AG04450 (cell line): ENCODE data around the gene NCDN. TPM values are rescaled to one million over a fixed set of nuclear protein-coding genes. Genes with fewer than 3 reads are reported as not detected.
"Not testable (repeated sequence)": the region's sequence is repeated elsewhere in the genome, so short reads cannot be mapped to it uniquely, and the experiment has no call there.

Experiments
- CTCF ChIA-PET: fragments of 300-600, 350-600 bp; formaldehyde crosslinking; extraction: SDS; loops from one replicate; lab custom pipeline; 2022; ENCODE audit warnings: antibody characterized with exemption, inconsistent platforms; lab: Charles Lee
- POLR2A ChIA-PET: fragments of 350-600 bp; formaldehyde crosslinking; extraction: SDS; loops from one replicate; lab custom pipeline; 2021; ENCODE audit warnings: antibody characterized with exemption, inconsistent platforms; lab: Yijun Ruan, JAX
- DNase-seq: peaks from one replicate; pipeline ENCODE4 v3.0.0-alpha.2; 2011; ENCODE audit warnings: low read depth, low spot score
- H3K27ac ChIP-seq: one replicate; pipeline ENCODE4 v1.5.1; 2012; ENCODE audit warnings: low read depth, low read length, control low read depth
- H3K27me3 ChIP-seq: one replicate; pipeline ENCODE4 v1.6.0; 2012; ENCODE audit warnings: low read length; ENCODE audit not compliant: control insufficient read depth, insufficient read depth
- H3K4me3 ChIP-seq: 2 replicates; pipeline ENCODE4 v1.5.1; 2011; ENCODE audit warnings: mild to moderate bottlenecking, low read depth, low read length, control low read depth
- H3K9me3 ChIP-seq: 2 replicates; pipeline ENCODE4 v1.5.1; 2012; ENCODE audit warnings: low read length; ENCODE audit not compliant: control insufficient read depth, insufficient read depth
- polyA plus RNA-seq: library from polyadenylated mRNA; depleted of rRNA; stranded (reverse); fragments of >200 nt; gene quantifications from 2 replicates; pipeline ENCODE4 v1.2.3, GENCODE V29; 2011
- TF ChIP-seq, protein P1 (sequence below): IDR thresholded peaks from 2 replicates; pipeline ENCODE4 v1.5.1; 2011; ENCODE audit warnings: low read depth, low read length, control low read depth, inconsistent platforms

The NCDN gene
- polyA plus RNA-seq, 1 experiment: 16.7 TPM

DNA sequence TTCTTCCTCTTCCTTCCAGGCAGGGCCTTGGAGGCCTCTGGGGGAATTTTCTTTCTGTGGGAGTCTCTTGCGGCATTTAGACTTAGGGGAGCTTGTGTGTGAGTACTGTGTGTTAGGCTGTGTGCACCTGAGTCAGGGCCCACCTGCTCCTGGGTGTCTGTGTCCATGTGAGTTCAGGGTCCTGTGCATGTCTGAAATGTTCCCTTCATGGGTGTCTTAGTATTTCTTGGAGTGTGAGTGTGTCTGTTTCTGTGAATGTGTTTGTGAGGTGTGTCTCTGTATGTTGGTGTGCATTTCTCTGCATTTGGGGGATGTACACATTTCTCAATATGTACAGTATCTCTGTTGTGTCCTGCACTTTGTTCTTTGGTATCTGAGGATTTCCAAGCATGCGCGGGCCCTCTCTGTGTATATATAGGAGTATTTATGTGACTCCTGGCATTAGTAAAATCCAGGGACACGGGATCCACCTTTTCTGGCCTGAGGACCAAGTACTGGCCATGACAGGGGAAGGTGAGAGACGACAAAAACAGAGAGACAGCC, 17.9 kb downstream of the NCDN start:
- ChIA-PET CTCF (interaction anchor here (0.7 kb wide), 1 partner anchor 11 kb away, joined by 3 read pairs; no protein-coding TSS in a partner anchor), POLR2A (interaction anchor here (0.6 kb wide), 1 partner anchor 10 kb away, joined by 3 read pairs; no protein-coding TSS in a partner anchor)
- no peak for DNase-seq
- Histone ChIP-seq H3K27me3 (peaks cover 55% of the 10 kb centered on the region), H3K27ac (no peak overlapping the region), H3K9me3 (peaks cover 5% of the 10 kb centered on the region; the same call in 1 of the 2 replicates), H3K4me3 (no peak overlapping the region)
- TF ChIP-seq, protein P1, sequence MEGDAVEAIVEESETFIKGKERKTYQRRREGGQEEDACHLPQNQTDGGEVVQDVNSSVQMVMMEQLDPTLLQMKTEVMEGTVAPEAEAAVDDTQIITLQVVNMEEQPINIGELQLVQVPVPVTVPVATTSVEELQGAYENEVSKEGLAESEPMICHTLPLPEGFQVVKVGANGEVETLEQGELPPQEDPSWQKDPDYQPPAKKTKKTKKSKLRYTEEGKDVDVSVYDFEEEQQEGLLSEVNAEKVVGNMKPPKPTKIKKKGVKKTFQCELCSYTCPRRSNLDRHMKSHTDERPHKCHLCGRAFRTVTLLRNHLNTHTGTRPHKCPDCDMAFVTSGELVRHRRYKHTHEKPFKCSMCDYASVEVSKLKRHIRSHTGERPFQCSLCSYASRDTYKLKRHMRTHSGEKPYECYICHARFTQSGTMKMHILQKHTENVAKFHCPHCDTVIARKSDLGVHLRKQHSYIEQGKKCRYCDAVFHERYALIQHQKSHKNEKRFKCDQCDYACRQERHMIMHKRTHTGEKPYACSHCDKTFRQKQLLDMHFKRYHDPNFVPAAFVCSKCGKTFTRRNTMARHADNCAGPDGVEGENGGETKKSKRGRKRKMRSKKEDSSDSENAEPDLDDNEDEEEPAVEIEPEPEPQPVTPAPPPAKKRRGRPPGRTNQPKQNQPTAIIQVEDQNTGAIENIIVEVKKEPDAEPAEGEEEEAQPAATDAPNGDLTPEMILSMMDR: no peak

DNA sequence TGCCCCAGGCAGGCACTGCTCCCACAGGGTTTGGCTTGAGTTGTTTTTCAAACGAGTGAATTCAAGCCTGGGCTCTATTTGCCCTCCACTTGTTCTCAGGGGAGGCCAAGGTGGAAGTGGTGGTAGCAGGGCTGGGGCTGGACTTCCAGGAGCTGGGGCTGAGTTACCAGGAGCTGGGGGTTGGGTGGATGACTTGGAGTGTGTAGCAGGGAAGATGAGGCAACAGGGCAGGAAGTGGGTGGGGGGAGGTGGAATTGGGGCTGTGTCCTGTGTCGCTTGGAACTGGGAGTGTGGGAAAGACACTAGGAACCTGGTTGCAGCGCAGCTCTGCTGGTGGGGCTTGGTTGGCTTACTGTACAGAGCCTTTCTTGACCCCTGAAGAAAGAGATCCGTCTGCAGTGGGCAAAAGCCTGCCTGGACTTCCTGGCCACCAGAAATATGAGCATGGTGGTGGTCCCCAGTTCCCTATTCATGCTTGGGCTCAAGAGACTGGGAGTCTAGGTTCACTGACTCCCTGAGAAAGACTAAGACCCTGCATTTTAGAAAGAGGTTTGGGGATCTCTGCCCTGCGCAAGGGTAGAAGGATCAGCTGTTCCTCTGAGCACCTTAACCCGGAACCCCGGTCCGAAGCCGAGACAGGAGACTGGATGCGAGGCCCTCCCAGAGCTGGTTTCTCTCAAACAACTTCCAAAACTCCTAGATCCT, 18.6 kb downstream of the NCDN start:
- Histone ChIP-seq H3K27ac (no peak overlapping the region), H3K27me3 (peaks cover 55% of the 10 kb centered on the region), H3K9me3 (peaks cover 5% of the 10 kb centered on the region; the same call in 1 of the 2 replicates), H3K4me3 (no peak overlapping the region)
- CTCF ChIA-PET: interaction anchor here (1.5 kb wide), 1 partner anchor 138 kb away, joined by 5 read pairs; no protein-coding TSS in a partner anchor
- POLR2A ChIA-PET: no interaction called here
- TF ChIP-seq, protein P1: no peak
- no peak for DNase-seq

DNA sequence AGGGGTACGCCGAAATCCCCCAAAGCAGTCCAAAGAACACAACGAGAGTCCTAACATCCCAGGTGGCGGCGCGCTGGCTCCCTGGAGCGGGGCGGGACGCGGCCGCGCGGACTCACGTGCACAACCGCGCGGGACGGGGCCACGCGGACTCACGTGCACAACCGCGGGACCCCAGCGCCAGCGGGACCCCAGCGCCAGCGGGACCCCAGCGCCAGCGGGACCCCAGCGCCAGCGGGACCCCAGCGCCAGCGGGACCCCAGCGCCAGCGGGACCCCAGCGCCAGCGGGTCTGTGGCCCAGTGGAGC, 19.1 kb downstream of the NCDN start:
- H3K27ac ChIP-seq, DNase-seq, H3K4me3 ChIP-seq, H3K9me3 ChIP-seq, POLR2A ChIA-PET: not testable (repeated sequence)
- H3K27me3 ChIP-seq: peaks cover 55% of the 10 kb centered on the region
- CTCF ChIA-PET: interaction anchor here (1.5 kb wide), 1 partner anchor 138 kb away, joined by 5 read pairs; no protein-coding TSS in a partner anchor

DNA sequence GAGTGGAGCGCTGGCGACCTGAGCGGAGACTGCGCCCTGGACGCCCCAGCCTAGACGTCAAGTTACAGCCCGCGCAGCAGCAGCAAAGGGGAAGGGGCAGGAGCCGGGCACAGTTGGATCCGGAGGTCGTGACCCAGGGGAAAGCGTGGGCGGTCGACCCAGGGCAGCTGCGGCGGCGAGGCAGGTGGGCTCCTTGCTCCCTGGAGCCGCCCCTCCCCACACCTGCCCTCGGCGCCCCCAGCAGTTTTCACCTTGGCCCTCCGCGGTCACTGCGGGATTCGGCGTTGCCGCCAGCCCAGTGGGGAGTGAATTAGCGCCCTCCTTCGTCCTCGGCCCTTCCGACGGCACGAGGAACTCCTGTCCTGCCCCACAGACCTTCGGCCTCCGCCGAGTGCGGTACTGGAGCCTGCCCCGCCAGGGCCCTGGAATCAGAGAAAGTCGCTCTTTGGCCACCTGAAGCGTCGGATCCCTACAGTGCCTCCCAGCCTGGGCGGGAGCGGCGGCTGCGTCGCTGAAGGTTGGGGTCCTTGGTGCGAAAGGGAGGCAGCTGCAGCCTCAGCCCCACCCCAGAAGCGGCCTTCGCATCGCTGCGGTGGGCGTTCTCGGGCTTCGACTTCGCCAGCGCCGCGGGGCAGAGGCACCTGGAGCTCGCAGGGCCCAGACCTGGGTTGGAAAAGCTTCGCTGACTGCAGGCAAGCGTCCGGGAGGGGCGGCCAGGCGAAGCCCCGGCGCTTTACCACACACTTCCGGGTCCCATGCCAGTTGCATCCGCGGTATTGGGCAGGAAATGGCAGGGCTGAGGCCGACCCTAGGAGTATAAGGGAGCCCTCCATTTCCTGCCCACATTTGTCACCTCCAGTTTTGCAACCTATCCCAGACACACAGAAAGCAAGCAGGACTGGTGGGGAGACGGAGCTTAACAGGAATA, 19.7 kb downstream of the NCDN start:
- DNase-seq: no peak
- Histone ChIP-seq H3K27ac (no peak overlapping the region), H3K9me3 (peaks cover 5% of the 10 kb centered on the region; the same call in 1 of the 2 replicates), H3K4me3 (no peak overlapping the region), H3K27me3 (peaks cover 49% of the 10 kb centered on the region)
- TF ChIP-seq, protein P1: no peak
- CTCF ChIA-PET: interaction anchor here (0.7 to 1.9 kb wide), 6 partner anchors 9 to 149 kb away, joined by 3 to 18 read pairs (median 6); no protein-coding TSS in a partner anchor
- POLR2A ChIA-PET: interaction anchor here (0.7 kb wide), 1 partner anchor 225 kb away, joined by 3 read pairs; no protein-coding TSS in a partner anchor

DNA sequence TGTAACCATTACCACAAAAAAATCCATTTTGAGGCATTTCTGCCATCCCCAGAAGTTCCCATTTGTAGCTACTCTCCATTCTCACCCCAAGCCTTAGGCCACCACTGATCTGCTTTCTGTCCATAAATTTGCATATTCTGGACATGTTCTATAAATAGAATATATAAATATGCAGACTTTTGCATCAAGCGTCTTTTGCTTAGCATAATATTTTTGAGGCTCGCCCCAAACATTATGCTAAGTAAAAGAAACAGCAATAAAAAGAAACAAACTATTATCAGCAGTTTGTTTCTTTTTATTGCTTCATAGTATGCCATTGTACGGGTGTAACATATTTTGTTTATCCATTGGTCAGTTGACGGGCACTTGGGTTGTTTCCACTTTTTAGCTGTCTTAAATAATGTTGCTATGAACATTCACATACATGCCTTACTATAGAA, 23.4 kb downstream of the NCDN start:
- ChIA-PET CTCF (interaction anchor here (1.2 to 1.3 kb wide), 4 partner anchors 12 to 146 kb away, joined by 3 to 9 read pairs (median 6); no protein-coding TSS in a partner anchor), POLR2A (interaction anchor here (0.7 kb wide), 1 partner anchor 120 kb away, joined by 4 read pairs; no protein-coding TSS in a partner anchor)
- H3K27me3 ChIP-seq: peaks cover 18% of the 10 kb centered on the region
- H3K9me3 ChIP-seq: peaks cover 5% of the 10 kb centered on the region; the same call in 1 of the 2 replicates
- H3K27ac ChIP-seq: no peak overlapping the region
- DNase-seq: no peak
- TF ChIP-seq, protein P1: no peak
- H3K4me3 ChIP-seq: no peak overlapping the region

DNA sequence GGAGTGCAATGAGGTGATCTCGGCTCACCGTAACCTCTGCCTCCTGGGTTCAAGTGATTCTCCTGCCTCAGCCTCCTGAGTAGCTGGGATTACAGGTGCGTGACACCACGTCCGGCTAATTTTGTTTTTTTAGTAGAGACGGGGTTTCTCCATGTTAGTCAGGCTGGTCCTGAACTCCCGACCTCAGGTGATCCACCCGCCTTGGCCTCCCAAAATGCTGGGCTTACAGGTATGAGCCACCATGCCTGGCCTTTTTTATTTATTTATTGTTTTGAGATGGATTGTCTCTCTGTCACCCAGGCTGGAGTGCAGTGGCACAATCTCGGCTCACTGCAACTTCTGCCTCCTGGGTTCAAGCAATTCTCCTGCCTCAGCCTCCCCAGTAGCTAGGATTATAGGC, 24.0 kb downstream of the NCDN start:
- ChIA-PET POLR2A (interaction anchor here (0.7 kb wide), 1 partner anchor 121 kb away, joined by 4 read pairs; no protein-coding TSS in a partner anchor), CTCF (interaction anchor here (1.3 kb wide), 3 partner anchors 13 to 133 kb away, joined by 3 to 9 read pairs (median 8); no protein-coding TSS in a partner anchor)
- H3K9me3 ChIP-seq, DNase-seq, H3K27ac ChIP-seq, H3K4me3 ChIP-seq: not testable (repeated sequence)
- peaks cover 11% of the 10 kb centered on the region for H3K27me3 ChIP-seq
